Mesodermal cell (in vitro differentiated cells): ENCODE data around the gene COL23A1.
"Not testable (repeated sequence)": the region's sequence is repeated elsewhere in the genome, so short reads cannot be mapped to it uniquely, and the experiment has no call there.

Experiments used
- H3K27ac ChIP-seq: 2 replicates; pipeline ENCODE4 v1.7.0; 2013; ENCODE audit warnings: mild to moderate bottlenecking, low read depth, low read length, moderate library complexity; ENCODE audit not compliant: severe bottlenecking
- H3K36me3 ChIP-seq: 2 replicates; pipeline ENCODE4 v1.7.1; 2013; ENCODE audit warnings: mild to moderate bottlenecking, low read length, moderate library complexity; ENCODE audit not compliant: control insufficient read depth, insufficient read depth
- H3K4me1 ChIP-seq: one replicate; pipeline ENCODE4 v1.7.1; 2013; ENCODE audit warnings: mild to moderate bottlenecking, low read length; ENCODE audit not compliant: insufficient read depth, control insufficient read depth, poor library complexity, severe bottlenecking
- H3K4me3 ChIP-seq: 2 replicates; pipeline ENCODE4 v1.7.0; 2013; ENCODE audit warnings: low read length, control low read depth, mild to moderate bottlenecking; ENCODE audit not compliant: insufficient read depth, poor library complexity, severe bottlenecking; ENCODE audit errors: extremely low read depth
- H3K9me3 ChIP-seq: 2 replicates; pipeline ENCODE4 v1.7.1; 2013; ENCODE audit warnings: mild to moderate bottlenecking, low read length, moderate library complexity; ENCODE audit not compliant: control insufficient read depth
- WGBS, 2 experiments: methylation state at CpG; one replicate each; pipeline ENCODE4 v1.1.5; 2013; ENCODE audit warnings: missing lambda C conversion rate in 2 of 2; ENCODE audit not compliant: insufficient coverage in 2 of 2; 5-methylcytosine and 5-hydroxymethylcytosine counted together

The COL23A1 gene

GRCh38 chr5:178587763-178588611, 2.2 kb downstream of the COL23A1 start:
- no peaks in the 10 kb centered on the region for H3K4me1 ChIP-seq
- 58 to 61% methylated on average over 8 to 10 of the region's 13 CpGs for WGBS, 2 experiments
- no peak overlapping the region for H3K27ac ChIP-seq
- H3K4me3 ChIP-seq: no peak overlapping the region
- H3K36me3 ChIP-seq: no peaks in the 10 kb centered on the region
- no peaks in the 10 kb centered on the region for H3K9me3 ChIP-seq

GRCh38 chr5:178586396-178586795, 3.8 kb downstream of the COL23A1 start:
- Histone ChIP-seq H3K4me3 (no peak overlapping the region), H3K36me3 (no peaks in the 10 kb centered on the region), H3K9me3 (no peaks in the 10 kb centered on the region), H3K27ac (no peak overlapping the region), H3K4me1 (no peaks in the 10 kb centered on the region)
- 100% methylated on average over 1 of the region's 2 CpGs; no CpG with 5 or more reads in 1 of the 2 experiments for WGBS, 2 experiments

GRCh38 chr5:178585421-178585820, 4.8 kb downstream of the COL23A1 start:
- H3K4me3 ChIP-seq, H3K4me1 ChIP-seq, H3K9me3 ChIP-seq, H3K36me3 ChIP-seq, H3K27ac ChIP-seq: not testable (repeated sequence)
- 83 to 84% methylated on average over 11 of the region's 11 CpGs for WGBS, 2 experiments

GRCh38 chr5:178583279-178583678, 6.9 kb downstream of the COL23A1 start:
- H3K27ac ChIP-seq: no peak overlapping the region
- no peaks in the 10 kb centered on the region for H3K36me3 ChIP-seq
- no peak overlapping the region for H3K4me3 ChIP-seq
- no peaks in the 10 kb centered on the region for H3K4me1 ChIP-seq
- H3K9me3 ChIP-seq: no peaks in the 10 kb centered on the region
- 92 to 95% methylated on average over 7 of the region's 8 CpGs for WGBS, 2 experiments

GRCh38 chr5:178582291-178582690, 7.9 kb downstream of the COL23A1 start:
- Histone ChIP-seq H3K4me3 (no peak overlapping the region), H3K36me3 (no peaks in the 10 kb centered on the region), H3K9me3 (no peaks in the 10 kb centered on the region), H3K27ac (no peak overlapping the region), H3K4me1 (no peaks in the 10 kb centered on the region)
- WGBS, 2 experiments: 87 to 88% methylated on average over 5 to 9 of the region's 13 CpGs

GRCh38 chr5:178581621-178582020, 8.6 kb downstream of the COL23A1 start:
- Histone ChIP-seq H3K4me1 (no peaks in the 10 kb centered on the region), H3K4me3 (no peak overlapping the region), H3K9me3 (no peaks in the 10 kb centered on the region), H3K36me3 (no peaks in the 10 kb centered on the region), H3K27ac (no peak overlapping the region)
- WGBS, 2 experiments: 92 to 93% methylated on average over 2 to 3 of the region's 3 CpGs

- H3K4me3 ChIP-seq: no peak overlapping the region
- H3K4me1 ChIP-seq: no peaks in the 10 kb centered on the region
- H3K27ac ChIP-seq: no peak overlapping the region
- 85 to 92% methylated on average over 12 to 14 of the region's 15 CpGs for WGBS, 2 experiments
- no peaks in the 10 kb centered on the region for H3K9me3 ChIP-seq
- H3K36me3 ChIP-seq: no peaks in the 10 kb centered on the region
Observed at GRCh38 chr5:178580271-178580955, 9.8 kb downstream of the COL23A1 start.

- no peaks in the 10 kb centered on the region for H3K9me3 ChIP-seq
- no peaks in the 10 kb centered on the region for H3K36me3 ChIP-seq
- H3K4me3 ChIP-seq: no peak overlapping the region
- 87 to 95% methylated on average over 5 to 7 of the region's 7 CpGs for WGBS, 2 experiments
- no peak overlapping the region for H3K27ac ChIP-seq
- no peaks in the 10 kb centered on the region for H3K4me1 ChIP-seq
Observed at GRCh38 chr5:178577944-178578343, 12.2 kb downstream of the COL23A1 start.

GRCh38 chr5:178577376-178577839, 12.8 kb downstream of the COL23A1 start:
- H3K4me3 ChIP-seq: peak overlapping the region; percentile 28
- H3K36me3 ChIP-seq: no peaks in the 10 kb centered on the region
- H3K27ac ChIP-seq: no peak overlapping the region
- peaks cover 5% of the 10 kb centered on the region for H3K9me3 ChIP-seq
- H3K4me1 ChIP-seq: no peaks in the 10 kb centered on the region
- WGBS, 2 experiments: 35 to 40% methylated on average over 27 to 30 of the region's 31 CpGs

GRCh38 chr5:178576591-178577351, 13.4 kb downstream of the COL23A1 start:
- 8 to 9% methylated on average over 67 to 72 of the region's 92 CpGs for WGBS, 2 experiments
- Histone ChIP-seq H3K4me1 (no peaks in the 10 kb centered on the region), H3K36me3 (no peaks in the 10 kb centered on the region), H3K9me3 (peaks cover 7% of the 10 kb centered on the region), H3K27ac (no peak overlapping the region), H3K4me3 (peak overlapping the region; percentile 28)
